ENCODE results near the gene ZNF652.
A peak's percentile ranks its signal among the peaks of the same experiment; 100 is the strongest.
"Not testable (repeated sequence)": the region's sequence is repeated elsewhere in the genome, so short reads cannot be mapped to it uniquely, and the experiment has no call there.

Gene ZNF652

GRCh38 chr17:49315551-49316257 is 46.3 kb downstream of the ZNF652 start:
- DNase-seq (ENCODE audit: low read depth): peak; percentile 97

GRCh38 chr17:49312722-49313121 is 49.3 kb downstream of the ZNF652 start:
- no peak for DNase-seq (ENCODE audit: low read depth)

DNA sequence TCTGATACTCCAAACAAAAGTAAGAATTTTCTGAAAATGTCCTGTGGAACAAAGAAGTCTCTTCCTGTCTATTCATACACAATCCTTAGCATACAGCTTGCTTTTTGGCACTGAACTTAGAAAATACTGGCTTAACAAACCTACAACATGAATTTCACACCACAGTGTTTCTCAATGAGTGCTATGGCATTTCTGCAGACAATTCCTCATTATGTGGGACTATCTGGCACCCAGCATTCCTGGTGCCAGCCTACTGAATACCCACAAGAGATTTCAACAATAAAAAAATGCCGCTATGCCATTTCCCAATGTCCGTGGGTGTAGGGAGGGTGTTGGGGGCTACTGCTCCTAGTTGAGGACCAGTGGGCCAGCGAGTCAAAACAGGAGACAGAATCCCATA is 62.1 kb downstream of the ZNF652 start:
- DNase-seq (ENCODE audit: low read depth): no peak

GRCh38 chr17:49298371-49298976 is 63.6 kb downstream of the ZNF652 start:
- no peak for DNase-seq (ENCODE audit: low read depth)

- DNase-seq (ENCODE audit: low read depth): no peak
These were observed 64.9 kb downstream of the ZNF652 start for GRCh38 chr17:49297141-49297540.

GRCh38 chr17:49294122-49294521 is 67.9 kb downstream of the ZNF652 start:
- DNase-seq (ENCODE audit: low read depth): no peak

DNA sequence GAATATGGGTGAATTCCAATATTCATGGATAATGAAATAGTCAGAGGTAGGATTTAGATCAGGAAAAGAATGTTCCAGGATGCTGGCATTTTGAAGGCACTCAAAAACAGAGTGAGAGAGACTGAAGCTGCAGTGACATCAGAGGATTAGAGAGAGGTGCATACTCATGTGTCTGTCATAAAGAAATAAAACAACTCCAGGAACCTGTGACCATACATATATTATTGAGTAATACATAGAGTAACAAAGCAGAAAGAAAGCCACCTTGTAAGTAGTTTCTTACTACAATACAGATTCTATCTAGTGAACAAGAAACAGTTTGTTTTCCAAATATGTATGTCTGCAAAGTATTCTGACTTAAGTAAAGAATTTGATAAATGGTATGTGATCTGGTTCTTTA is 69.1 kb downstream of the ZNF652 start:
- DNase-seq (ENCODE audit: low read depth): peak; percentile 18

- DNase-seq (ENCODE audit: low read depth): no peak
These were observed 70.1 kb downstream of the ZNF652 start for GRCh38 chr17:49291929-49292328.

DNA sequence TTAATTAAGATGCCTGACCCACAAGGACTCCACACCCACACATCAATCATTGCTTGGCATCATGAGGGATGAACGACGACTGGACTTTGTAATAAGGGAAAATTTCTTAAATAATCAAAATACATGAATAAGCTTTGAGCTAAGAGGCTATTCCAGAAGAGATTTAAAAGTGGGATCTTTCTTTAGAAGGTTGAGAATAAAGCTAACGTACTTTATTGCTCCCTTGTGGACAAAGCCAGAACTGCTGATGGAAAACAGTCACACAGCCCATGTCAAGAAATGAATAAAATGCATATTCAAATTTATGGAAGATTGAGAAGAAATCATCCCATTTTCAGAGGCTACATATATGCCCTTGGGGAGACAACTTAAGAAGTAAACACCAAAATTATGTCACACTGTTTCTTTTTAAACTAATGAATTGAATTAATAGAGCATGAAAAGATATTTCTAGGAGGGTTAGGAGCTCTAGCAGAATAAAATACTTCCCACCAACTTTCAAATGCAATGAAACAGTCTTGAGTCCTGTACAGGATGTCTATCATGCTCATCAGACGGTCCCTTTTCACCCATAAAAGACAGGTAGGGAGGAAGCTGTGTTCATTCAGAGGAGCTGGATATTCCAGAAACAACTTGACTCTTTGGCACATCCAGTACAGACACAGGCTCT is 71.2 kb downstream of the ZNF652 start:
- peak; percentile 68 for DNase-seq (ENCODE audit: low read depth)

DNA sequence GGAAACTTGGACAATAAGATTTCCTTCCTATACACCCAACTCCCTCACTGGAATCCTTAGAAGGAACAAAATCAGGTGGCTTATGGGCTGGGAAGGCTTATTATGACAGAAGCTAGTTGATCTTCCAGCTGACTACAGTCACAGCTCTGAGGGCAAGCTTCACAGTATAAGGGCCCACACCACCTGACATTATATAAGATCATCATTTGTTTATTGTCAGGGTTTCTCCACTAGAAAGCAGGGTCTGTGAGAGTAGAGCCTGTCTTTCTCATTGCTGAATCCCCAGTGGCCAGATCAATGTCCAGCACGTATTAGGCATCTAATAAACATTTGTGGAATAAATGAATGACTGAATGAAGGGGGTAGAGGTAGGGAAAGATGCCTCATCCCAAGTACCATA is 73.7 kb downstream of the ZNF652 start:
- DNase-seq (ENCODE audit: low read depth): no peak

- DNase-seq (ENCODE audit: low read depth): no peak
These were observed 74.6 kb downstream of the ZNF652 start for GRCh38 chr17:49287481-49287880.

- DNase-seq (ENCODE audit: low read depth): not testable (repeated sequence)
These were observed 75.6 kb downstream of the ZNF652 start for GRCh38 chr17:49286261-49286973.

- no peak for DNase-seq (ENCODE audit: low read depth)
These were observed 76.3 kb downstream of the ZNF652 start for GRCh38 chr17:49285716-49286115.

DNA sequence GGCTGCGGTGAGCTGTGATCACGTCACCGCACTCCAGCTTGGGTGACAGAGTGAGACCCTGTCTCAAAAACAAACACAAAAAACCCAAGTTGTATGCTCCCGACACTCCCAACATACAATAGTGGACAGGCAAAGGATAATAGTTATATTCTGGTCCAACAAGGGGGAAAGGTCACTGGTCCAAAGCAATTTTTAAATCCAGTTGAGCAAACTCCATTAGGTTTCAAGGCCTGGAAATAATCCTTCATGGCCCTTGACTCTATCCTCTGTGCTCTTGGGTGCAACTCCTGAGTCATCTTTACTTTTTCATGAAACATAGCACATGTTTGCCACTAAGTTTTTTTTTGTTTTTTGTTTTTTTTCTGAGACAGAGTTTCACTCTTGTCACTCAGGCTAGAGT is 81.1 kb downstream of the ZNF652 start:
- no peak for DNase-seq (ENCODE audit: low read depth)

DNA sequence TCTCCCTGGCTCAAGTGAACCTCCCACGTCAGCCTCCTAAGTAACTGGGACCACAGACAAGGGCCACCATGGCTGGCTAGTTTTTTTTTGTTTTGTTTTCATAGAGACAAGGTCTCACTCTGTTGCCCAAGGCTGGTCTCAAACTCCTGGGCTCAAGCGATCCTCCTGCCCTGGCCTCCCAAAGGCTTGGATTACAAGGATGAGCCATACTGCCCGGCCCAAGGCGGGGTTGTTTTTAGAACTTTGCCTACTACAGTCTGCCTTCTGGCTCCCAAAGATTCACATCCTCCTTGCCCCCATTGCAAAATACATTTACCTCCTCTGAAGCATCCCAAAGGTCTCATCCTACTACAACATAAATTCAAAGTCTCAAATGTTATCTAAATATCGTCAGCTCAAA is 82.0 kb downstream of the ZNF652 start:
- no peak for DNase-seq (ENCODE audit: low read depth)

GRCh38 chr17:49279263-49280015 is 82.6 kb downstream of the ZNF652 start:
- not testable (repeated sequence) for DNase-seq (ENCODE audit: low read depth)

DNA sequence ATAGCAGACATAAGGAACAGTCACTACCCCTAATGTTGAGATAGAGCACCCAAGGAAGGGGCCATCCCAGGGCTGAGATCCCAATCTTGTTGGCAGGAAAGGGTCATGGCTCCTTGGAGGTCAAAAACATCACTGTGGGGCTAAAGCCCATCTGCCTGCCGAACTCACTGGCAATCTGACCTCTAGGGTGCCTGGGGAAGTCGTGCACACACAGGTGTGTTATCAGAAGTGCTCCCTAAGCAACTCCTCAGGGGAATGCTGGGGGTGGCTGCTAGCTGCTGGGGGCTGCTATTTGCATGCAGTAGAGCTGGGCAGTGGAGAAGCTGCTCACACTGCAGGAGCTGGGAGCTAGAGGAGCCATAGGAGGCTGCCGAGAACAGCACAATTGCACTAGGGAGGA is 84.0 kb downstream of the ZNF652 start:
- no peak for DNase-seq (ENCODE audit: low read depth)

DNA sequence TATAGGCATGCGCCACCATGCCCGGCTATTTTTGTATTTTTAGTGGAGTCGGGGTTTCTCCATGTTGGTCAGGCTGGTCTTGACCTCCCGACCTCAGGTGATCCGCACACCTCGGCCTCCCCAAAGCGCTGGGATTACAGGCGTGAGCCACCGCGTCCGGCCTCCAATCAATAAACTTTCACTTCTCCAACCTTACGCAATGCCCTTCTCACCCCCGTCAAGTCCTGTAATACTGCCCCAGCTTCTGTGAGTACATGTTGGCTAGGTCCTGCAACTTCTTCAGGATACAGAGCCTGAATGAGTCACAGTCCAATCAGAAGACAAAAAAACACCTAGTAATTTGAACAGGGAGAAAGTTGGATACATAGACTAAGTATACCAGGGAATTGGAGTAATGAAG is 84.4 kb downstream of the ZNF652 start:
- DNase-seq (ENCODE audit: low read depth): no peak

DNA sequence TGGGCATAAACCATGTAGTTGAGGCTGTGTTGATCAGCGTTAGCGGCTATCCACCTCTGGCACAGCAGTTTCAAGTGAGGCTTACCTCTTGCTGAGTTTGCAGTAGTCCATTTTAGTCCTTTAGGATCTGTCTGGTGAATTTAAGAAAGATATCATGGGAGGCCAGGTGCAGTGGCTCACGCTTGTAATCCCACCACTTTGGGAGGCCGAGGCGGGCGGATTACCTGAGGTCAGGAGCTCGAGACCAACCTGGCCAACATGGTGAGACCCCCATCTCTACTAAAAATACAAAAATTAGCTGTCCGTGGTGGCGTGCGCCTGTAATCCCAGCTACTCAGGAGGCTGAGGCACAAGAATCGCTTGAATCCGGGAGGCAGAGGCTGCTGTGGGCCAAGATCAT is 86.1 kb downstream of the ZNF652 start:
- DNase-seq (ENCODE audit: low read depth): not testable (repeated sequence)

DNA sequence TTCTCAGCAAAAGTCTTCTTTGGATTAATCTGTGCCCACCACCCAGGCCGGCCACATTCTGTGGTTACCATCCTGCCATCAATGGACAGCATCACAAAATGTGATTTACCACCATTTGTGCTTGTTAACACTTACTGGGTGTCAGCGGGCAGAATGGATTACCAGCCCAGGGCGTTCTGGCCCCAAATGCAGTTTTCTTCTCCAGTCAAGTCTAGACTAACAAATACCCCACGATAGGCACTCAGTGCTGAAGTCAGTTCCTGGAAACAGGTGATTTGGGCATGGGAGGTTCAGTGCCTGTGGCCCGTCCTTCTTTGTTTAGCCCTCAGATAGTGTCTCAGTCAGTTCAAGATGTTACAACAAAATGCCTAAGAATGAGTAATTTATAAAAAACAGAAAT is 92.7 kb downstream of the ZNF652 start:
- DNase-seq (ENCODE audit: low read depth): no peak

DNA sequence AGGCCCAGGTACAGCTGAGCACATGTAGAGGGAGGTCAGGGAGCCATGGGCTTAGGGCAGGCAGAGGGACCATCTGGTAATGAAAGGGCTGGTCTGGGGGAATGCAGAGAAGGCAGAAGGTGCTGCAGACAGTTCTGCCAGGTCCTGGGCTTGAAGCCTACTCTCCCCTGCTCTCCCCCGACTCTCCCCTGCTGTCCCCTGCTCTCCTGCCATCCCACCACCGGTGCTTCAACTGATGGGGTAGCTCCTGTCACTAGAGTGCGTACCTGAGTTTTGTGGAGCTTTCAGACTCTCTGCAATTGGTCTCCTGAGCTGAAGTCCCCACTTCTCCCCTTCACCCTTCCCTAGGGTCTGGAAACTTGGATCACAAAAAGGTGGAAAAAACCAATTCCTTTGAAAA is 94.1 kb downstream of the ZNF652 start:
- DNase-seq (ENCODE audit: low read depth): no peak

- DNase-seq (ENCODE audit: low read depth): no peak
These were observed 95.8 kb downstream of the ZNF652 start for GRCh38 chr17:49266233-49266632.
